Head of caudate nucleus (tissue), 42 donors: ENCODE data around the gene LECT2.

ENCODE experiments used
- DNase-seq, 42 donors: peaks; one replicate each; pipeline versions ENCODE4 v3.0.0 to v3.0.0-alpha.2; 2020 to 2021; ENCODE audit warnings: mixed read lengths in 7 of 42
- intact Hi-C: fragments of 100-400 bp; cut with DNase I; formaldehyde crosslinking; loops from one replicate; pipeline ENCODE4 v1.15.0; 2022

The LECT2 gene

DNA sequence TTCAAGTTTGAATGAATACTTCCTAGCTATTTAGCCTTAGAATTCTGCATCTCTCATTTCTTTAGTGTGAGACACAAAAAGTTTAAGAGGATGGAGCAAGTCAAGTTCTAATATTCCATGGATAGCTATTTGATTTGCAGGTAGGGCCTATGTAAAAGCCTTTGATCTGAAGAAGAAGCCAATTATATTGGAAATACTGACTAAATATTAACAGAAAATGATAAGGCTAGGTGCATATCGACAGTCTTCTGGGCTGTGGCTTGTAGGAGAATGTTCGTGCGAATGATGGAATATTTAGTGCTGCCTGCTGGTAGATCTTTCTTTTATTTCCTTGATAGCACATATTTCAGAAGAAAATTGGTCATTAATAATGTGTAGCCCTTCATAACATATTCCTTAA lies at the start of gene LECT2:
TSS of gene LECT2 (minus strand) at position 85 of the 400 bp plus-strand sequence. CDS start 150 bp downstream, outside the sequence.
- intact Hi-C loops = no loop called here
- no peak for DNase-seq

DNA sequence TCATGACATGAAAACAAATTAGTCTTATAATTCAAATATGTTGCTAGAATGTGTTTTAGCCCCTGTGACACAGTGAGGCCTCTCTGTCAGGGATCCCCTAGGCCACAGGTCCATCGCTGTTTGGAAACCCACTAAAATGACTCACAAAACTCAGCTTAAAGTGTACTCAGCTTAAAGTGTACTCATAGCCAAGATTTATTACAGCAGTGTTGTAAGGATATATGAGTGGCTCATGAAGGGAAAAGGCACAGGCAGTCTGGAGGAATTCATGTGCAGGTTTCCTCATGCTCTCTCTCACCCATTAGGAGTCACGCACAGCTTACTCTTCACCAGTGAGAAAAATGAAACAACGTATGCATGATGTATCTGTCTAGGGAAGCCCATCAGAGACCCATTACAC lies 49.7 kb upstream of the LECT2 start:
- DNase-seq = no peak
- intact Hi-C loops = no loop called here

DNA sequence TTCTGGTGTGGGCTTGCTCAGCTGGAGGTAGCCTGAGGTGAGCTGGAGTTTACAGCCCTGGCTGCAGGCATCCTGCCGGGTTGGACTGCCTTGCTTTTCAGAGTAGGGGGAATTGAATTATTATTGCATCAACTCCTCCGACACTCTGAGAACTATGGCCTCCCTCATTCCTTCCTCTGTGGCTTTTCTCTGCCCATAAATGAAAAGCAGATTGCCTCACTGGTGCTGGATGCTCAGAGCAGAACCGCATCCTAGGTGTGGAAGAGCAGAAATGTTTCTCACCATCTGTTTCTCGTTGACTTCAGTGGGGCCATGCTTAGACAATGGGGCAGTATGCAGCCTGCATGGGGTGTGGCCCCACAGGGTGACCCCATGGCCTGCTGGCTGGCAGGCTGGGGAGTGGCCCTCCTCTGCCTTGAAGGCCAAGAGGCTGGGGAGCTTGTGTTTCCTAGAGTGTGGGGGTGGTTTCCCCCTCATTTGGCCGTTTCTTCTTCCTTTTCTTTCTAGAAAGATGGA lies 46.7 kb upstream of the LECT2 start:
- intact Hi-C loops = no loop called here
- no peak for DNase-seq

DNA sequence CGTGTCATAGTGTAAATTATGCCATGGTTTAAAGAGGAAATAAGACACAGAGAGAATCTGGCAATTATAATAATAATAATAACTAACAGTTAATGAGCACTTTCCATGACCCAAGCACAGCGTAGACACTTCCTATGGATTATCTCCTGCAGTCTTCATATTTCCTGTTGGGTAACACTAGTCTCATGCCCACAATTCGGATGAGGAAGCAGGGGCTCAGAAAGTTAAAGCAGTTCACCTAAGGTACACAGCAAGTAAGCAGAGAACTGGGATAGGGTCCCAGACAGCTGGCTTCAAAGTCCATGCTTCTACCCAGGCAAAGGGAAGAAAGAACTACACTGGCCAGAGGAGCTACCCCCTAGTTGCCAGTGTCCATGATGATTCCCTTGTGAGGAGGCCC lies 46.1 kb upstream of the LECT2 start:
- intact Hi-C loops = no loop called here
- DNase-seq = no peak

DNA sequence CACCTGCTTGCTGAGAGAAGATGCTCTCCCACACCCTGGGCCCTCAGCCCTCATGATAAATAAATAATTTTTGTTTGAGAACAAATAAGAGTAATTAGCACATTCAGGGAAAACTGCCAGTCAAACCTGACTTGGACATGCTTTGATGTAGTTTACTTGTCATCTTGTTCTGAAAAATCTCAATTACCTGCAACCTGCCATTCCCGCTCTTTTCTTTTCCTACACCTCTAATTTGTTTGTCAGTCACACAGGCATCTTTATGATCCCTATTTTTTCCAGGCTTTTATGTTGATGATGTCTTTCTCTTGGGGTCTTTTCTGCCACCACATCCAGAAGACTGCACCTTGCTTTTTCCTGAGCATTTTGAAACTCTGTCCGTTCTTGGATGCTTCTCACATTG lies 45.4 kb upstream of the LECT2 start:
- intact Hi-C loops = no loop called here
- no peak for DNase-seq

DNA sequence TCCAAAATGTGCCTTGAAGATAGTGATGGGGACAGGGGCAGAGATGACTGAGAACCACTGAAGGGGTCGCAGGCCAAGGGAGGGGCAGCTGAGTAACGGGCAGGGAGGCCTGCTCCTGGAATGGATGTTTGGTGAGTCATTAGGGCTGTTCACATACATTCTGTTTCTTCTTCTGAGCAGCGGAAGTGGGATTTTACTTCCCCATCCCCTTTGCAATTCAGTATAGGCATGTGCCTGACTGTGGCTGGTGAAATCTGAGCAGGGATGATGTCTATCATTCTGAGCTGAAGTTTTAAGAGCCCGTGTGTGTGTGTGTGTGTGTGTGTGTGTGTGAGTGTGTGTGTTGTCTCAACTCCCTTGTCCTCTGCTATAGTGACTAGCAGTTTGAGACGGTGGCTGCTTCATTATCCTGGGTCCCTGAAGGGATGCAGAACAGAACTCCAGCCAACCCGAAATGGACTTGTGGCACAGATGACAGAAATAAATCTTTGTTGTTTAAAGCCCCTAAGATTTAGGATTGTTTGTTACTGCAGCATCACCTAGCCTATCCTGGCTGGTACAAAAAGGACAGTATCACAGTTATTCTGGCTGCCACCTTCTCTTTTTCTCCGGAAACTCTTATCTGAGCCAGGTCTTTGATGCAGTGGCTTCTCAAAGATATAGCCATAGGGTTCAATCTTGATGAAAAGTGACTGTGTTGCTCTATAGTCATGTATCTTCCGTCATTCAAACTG lies 44.8 kb upstream of the LECT2 start:
- intact Hi-C loops = no loop called here
- peak in 2 of 42 donors; percentile 27 to 39 for DNase-seq

DNA sequence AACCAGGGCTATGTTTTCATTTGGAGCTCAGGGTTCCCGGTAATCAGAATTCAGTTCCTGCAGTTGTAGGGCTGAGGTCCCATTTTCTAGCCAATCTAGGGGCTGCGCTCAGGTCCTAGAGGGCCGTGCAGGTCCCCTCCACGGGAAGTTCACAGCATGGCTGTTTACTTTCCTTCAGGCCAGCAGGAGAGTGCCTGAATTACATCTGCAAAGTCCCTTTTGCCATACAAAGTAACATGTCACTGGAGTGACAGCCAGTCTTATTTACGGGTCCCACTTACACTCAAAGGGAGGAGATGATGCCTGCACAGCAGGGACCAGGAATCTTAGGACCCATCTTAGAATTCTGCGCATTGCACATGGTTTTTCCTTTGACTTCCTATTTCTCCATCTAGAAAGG lies 44.1 kb upstream of the LECT2 start:
- DNase-seq = no peak
- intact Hi-C loops = no loop called here

DNA sequence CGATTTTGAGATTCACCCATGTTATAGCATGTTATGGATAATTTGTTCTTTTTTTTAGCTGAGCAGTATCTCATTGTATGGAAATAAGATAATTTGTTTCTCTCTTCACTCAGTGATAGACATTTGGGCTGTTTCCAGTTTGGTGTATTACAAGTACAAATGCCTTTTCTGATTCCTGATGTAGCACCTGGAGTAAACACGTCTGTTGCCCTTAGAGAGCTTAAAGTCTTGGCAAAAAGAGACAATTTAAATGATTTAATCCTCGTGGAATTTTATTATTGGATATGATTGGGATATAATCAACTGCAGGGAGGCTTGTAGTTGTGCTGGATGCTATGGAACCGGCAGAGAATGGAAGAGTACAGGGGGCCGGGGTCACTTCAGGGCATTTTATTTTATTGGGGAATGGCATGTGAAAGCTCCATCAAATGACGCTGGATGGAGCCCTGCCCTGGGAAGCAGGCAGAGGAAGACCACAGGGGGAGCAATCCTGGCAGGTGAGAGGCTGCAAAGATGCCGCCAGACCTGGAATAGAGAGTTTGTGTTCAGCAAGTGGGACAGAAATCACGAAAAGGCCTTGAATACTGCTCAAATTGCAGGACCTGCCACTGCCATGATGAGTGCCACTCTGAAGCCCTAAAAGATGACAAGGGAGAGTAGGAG lies 43.0 kb upstream of the LECT2 start:
- no peak for DNase-seq
- intact Hi-C loops = no loop called here

DNA sequence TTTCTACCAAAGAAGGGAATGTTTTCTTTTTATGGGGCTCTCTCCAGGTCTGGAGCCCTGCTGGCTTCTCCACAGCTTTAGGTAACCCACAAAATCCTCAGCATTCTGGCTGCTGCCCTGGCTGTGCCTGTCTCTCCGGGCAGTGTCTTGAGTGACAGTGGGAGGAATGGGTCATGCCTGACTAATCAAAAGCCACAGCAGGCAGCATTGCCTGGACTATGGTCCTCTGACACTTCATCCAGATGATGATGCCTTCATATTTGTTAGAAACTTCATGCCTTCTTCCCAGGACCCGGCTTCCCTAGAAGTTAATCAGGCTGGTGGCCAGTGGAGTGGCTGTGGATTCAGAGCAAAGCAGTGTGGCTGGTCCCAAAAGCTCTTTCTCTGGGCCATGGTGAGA lies 41.8 kb upstream of the LECT2 start:
- intact Hi-C loops = no loop called here
- DNase-seq = no peak

DNA sequence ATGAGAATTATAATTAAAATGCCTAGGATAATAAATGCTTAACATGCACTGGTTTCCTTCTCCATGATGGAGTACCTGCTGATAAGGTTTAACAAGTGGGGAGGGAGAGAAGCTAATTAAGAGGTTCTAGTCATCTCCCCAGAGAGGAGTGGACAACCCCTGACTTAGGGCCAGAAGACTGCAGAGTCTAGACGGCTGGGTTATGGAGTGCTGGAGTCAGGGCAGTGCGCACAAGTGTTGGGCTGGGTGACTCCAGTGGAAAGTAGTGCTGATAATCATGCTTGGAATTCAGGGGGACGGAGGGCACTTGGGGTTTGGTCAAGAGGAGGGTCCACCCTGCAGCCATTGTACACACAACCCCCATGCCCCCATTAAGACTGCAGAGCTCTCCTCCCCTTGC lies 41.2 kb upstream of the LECT2 start:
- intact Hi-C loops = no loop called here
- DNase-seq = no peak

DNA sequence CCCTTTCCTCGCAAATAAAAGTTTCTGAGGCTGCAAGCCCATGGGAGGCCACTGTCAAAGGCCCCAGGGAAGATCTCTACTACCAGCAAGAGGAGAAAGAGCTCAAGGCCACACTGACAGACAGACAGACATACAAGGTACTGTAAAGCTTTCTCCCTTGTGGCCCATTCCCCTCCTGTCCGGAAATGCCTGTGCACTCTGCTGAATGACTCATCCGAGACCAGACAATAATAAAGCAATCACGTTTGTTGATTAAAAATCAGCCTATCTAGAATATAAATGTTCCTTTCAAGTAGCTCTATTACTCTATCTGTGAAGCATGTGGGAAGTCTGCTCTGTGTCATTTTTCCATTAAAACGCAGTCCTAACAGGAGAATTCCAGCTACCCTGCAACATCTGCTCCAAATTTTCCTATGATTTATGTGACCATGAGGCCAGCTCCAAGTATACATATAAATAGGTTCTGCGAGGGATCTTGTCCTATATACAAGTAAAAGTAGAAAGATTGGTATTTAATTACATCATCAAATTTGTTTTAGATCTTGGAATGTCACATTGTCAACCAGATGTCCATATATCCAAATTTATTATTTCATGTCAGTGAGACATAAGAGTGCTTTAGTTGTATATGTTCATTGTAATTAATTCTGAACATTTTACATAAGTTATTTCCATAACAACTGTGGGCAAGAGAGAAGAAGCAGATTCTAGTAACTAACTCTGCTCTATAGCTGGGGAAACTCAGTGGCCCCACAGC lies 39.3 kb upstream of the LECT2 start:
- DNase-seq = no peak
- intact Hi-C loops = no loop called here

DNA sequence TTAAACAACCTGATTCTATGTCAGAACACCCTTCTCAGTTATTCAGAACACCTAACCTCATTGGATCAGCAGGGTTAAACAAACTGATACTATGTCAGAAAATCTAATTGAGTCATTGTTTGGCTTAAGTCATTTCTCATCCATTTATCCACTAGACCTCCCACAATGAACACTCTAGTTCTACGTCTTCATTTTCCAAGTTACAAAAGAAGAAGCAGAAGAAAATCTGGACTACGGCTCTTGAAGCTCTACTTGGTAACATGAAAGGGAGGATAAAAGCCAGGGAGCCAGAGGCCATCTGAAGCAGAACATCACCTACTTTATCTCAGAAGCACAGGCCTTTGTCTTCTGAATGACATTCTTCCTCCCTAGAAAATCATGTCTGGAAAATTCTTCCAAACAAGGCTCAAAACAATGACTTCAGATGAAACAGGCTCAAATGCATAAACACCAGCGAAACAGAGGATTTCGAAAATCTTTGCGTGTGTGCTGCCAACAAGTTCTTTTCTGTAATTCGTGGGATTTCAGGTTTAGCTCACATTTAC lies 38.6 kb upstream of the LECT2 start:
- intact Hi-C loops = no loop called here
- no peak for DNase-seq

DNA sequence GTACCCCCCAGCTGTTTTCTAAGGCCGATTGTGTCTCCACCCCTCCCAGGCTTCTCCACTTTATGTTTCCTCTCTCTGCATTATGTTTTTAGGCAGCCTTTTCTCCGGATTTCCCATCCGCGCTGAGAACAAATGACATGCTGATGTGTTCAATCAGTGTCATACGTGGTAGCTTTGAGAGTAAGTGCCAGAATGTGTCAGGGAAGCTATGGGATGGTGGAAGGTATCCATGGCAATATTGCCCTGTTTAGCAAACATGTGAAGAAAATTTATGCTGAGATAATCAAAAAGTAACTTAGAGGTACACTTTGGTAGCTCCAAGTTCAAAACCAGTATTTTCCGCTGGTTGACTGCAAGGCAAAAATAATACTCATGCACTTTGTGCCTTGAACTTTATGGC lies 36.6 kb upstream of the LECT2 start:
- intact Hi-C loops = no loop called here
- no peak for DNase-seq

DNA sequence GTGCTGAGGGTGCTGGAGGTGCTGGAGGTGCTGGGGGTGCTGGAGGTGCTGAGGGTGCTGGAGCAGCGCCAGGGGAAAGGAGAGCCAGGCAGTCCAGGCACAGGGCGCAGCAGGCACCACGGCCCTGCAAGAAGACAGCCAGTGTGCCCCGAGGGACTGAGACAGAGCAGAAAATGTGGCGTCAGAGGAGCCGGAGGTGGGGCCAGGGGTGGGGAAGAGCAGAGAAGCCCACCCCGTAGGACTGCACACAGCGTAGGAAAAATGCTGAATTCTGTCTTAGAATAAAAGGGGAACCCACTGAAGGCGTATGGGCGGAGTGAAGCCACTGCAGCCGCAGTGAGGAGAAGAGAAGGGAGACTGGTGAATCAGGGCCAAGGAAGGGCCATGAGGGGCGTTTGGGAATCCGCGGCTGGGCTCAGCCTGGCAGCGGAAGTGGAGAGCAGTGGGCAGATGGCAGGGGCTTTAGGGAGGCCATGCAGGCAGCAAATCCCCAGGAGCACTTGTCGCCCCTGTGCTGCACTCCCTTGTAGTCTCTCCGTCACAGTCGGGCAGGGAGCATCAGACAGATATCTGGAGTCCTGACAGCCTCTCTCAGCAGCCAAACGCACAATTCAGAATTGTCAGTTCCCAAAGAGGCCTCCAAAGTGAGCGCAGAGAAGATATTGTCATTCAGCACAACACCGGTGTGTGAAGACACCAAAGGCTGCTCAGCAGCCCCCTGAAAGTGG lies 35.9 kb upstream of the LECT2 start:
- no peak for DNase-seq
- intact Hi-C loops = no loop called here

DNA sequence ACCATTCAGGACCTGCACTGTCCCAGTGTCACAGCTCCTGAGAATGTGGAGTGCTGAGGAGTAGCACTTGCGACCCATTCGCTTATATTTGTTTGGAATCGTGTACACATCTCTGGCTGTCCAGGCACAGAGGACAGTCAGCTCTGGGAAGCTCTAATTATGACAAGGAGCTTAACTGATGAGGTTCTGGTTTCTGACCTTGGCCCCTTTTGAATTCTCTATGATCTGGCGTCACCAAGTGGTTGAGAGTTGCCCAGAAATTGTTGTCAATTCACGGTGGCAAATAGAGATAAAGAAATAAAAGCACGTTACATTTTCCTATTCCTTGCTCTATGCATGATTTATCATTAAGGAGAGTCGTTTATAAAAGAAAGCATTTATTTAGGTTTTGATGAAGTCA lies 34.9 kb upstream of the LECT2 start:
- intact Hi-C loops = no loop called here
- no peak for DNase-seq

DNA sequence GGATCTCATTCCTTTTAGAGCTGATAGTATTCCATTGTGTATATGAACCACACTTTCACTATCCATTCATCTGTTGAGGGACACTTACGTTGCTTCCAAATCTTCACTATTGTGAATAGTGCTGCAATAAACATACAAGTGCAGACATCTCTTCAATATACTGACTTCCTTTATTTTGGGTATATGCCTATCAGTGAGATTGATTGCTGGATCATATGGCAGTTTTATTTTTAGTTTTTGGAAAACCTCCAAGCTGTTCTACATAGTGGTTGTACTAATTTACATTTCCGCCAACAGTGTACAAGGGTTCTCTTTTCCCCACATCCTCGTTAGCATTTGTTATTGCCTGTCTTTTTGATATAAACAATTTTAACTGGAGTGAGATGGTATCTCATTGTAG lies 33.8 kb upstream of the LECT2 start:
- no peak for DNase-seq

DNA sequence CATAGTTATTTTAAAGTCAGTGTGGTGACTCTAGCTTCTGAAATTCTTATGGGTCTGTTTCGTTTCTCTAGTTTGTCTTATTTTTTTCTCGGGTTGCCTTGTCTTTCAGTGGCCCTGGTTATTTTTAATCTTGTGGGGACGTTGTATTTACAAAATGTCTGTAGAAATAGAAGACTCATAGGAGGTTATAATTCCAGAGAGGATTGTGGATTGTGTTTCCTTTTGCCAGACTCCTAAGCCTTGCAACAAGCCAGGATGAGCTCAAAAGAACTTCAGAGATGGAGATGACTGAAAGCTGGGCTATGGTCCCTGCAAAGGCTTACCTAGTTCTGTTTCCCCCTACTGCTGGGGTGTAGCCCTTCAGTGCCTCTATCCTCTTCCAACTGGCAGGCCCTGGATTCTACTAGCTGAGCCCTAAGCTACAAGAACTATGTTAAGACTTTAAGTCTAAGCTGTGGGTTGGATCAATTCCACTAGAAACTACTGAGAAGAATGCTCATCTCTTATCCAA lies 32.2 kb upstream of the LECT2 start:
- DNase-seq = no peak
- intact Hi-C loops = no loop called here

More for the DNA sequence above, 33.8 kb upstream of the LECT2 start:
- intact Hi-C loops = no loop called here

DNA sequence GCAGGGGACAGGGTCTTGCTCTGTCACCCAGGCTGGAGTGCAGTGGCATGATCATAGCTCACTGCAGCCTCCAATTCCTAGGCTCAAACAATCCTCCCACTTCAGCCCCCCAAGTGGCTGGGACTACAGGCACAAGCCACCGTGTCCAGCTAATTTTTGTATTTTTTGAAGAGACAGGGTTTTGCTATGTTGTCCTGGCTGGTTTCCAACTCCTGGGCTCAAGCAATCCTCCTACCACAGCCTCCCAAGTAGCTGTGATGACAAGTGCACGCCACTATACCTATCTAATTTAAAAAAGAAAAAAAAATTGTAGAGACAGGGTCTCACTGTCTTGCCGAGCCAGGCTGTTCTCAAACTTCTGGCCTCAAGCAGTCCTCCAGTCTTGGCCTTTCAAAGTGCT lies 31.6 kb upstream of the LECT2 start:
- intact Hi-C loops = no loop called here
- DNase-seq = no peak

DNA sequence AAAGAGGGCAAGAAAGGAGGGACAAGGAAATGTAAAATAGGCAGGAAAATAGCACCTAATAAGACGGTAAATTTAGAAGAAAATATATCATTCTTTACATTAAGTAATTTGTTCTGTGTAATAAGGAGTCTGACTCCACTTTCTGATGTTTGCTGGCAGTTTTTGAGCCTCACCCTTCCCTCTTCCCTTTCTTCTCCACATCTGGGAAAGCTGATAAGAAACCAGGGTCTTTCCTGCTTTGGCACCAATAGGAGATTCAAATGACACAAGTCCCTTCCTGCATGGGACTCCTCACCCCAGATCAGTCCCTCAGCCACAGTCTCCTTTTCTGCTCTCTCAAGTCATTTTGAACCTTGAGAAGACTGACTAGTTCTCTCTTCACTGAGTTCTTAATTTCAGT lies 31.2 kb upstream of the LECT2 start:
- intact Hi-C loops = no loop called here

More for the DNA sequence above, 31.2 kb upstream of the LECT2 start:
- DNase-seq = no peak
